HG02840 (cell line): ENCODE results near the gene SULT4A1.

Source experiments
- ATAC-seq: cut with Tn5 transposase; IDR thresholded peaks from one replicate; pipeline ENCODE4 v1.9.1; 2021; ENCODE audit warnings: mild to moderate bottlenecking, moderate library complexity, moderate number of reproducible peaks; ENCODE audit not compliant: unreplicated experiment, low FRiP score

Gene SULT4A1

DNA sequence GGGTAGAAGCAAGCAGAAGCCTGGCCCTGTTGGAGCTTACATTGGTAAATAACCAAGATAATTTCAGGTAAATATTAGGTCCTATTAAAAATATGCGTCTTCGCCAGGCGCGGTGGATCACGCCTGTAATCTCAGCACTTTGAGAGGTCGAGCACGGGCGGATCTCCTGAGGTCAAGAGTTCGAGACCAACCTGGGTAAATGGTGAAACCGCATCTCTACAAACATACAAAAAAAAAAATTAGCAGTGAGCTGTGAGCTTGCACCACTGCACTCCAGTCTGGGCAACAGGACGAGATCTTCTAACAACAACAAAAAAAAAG is 529 bp upstream of the SULT4A1 start:
- ATAC-seq, result no peak

DNA sequence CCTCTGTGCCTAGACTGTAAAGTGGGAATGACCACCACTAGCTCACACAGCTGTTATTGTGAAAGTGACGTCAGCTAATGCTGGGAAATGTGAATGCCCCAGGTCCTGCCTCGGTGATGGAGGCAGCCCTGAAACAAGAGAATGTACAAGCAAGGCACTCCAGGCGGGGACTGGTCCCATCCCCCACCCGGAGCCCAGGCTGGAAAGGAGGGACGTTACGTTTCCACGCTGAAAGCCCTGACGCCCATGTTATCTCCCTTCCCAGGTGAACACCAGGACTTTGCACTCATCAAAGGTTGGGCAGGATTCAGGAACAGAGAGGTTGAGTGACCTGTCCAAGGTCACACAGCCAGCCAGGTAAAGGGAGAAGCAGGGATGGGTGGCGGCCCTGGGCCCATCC is 784 bp downstream of the SULT4A1 start:
- ATAC-seq, result no peak

DNA sequence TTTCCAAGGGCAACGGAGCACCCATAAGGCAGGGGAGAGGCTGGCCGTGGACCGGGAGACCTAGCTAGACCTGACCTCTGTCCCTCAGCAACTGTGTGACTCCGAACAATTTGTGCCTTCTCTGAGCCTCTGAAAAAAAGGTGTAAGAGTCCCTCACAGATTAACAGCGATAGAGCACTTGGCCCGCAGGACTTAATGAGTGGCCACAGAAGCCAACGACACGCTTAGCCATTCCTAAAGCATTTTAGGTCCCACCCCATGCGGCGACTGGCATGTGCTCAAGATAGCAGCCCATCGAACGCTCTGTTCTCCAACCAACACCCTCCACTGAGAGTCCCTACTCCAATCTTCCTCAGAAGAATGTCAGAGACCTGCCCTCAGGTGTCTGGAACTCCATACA is 1.5 kb downstream of the SULT4A1 start:
- ATAC-seq, result no peak

DNA sequence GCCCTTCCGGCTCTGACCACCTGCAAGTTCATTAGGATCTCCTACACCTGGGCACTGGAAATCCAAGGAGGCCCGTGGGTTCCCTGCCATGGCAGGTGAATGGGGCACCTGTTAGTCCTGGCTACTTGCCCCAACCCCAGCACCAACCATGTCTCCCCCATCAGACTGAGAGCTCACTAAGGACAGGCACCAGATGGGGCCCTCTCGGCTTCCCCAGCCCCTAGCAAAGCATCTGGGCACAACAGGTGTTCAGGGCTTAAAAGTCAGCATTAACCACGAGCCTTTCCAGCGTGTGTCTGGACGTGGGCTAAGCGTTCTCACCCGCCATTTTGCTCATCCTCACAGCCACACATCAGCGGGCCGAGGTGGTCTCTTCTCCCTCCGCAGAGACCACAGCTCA is 2.2 kb downstream of the SULT4A1 start:
- ATAC-seq, result no peak

DNA sequence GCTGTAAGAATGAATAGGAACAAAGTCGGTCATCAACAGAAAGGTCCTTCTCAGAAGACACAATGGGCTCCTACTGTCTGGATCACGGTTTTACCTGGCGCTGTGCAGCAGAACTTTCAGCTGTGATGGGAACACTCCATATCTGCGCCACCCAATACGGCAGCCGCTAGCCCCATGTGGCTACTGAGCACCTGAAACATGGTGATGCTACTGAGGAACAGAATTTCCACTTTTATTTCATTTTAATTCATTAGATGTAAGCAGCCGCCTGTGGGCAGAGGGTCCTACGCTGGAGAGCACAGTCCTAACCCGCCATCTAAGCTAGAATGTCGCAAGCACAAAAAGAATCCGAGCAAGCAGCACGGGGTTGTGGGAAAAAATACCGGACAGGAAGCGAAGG is 2.7 kb downstream of the SULT4A1 start:
- ATAC-seq, result no peak

DNA sequence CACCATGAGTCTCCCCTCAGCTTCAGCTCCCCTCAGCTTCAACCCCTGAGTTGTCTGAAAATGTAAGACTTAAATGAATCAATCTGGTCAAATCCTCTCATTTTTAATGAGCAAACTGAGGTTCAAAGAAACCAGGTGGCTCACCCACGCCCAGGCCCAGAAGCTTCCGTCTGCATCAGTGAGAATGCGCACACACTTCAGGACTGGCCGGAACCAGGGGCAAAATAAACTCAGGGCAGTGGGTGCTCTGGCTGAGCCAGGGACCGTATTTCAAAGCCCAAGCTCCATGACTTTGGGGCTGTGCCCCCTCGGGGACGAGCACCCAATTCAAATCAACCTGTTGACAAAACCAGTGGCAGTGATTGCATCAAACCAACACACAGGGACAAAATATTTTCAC is 3.1 kb downstream of the SULT4A1 start:
- no peak for ATAC-seq

DNA sequence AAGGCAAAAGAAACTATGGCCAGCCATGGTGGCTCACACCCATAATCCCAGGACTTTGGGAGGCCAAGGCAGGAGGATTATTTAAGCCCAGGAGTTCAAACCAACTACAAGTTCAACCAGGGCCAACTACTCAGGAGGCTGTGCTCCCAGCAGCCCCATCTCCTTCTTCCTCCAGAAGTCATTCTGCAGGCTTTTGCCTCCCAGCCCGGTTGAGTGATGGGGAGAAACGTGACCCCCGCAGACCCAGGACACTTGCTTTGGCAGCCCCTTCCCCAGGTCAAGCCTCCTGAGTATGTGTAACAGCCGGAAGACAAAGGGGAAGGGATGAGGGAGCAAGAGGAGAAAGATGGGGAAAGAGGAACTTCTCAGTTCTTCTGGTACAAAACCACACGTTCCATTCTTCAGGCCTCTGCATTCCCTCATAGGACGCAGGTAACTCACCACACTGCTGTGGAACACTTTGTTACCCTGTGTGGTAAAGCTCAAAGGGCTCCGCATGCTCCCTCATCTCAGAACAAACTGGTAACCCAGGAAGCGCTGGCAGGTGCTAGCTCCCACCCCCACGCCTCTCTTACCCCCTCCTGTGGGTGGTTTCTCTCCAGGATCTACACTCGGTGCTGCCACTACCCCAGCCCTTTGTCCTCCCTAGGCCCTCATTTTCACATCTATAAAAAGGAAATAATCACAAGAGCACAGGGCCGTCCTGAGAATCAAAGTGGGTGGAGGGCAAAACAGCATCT is 4.0 kb downstream of the SULT4A1 start:
- ATAC-seq, result no peak

DNA sequence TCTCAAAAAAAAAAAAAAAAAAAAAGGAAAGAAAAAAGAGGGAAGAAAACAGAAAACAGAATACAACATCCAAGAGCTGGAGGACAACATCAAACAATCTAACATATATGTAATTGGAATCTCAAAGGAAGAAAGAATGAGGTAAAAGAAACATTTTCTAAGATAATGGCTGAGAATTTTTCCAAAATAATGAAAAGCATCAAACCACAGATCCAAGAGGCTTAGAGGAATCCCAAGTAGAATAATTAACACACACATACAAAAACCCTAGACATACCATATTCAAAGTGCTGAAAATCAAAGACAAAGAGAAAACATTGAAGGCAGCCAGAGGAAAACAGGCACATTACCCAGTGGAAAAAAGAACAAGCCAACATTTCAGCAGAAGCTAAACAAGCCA is 4.9 kb downstream of the SULT4A1 start:
- no peak for ATAC-seq

DNA sequence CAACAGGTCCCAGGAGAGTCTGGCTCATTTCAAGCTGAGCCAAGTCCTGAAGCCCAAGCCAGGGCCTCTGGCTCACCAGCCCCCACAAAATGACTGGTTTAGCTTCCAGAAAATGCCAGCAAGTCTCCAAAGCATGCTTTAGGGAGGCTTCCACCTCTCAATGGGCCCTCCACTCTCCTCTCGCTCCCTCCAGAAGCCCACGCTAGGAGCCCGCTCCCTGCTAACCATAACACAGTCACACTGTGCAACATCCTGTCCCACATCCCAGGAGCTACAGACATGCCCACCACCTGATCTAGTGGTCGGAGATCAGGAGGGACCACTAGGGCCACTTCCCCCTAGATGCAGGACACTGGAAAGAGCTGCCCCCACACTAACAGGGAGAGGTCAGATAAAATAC is 6.9 kb downstream of the SULT4A1 start:
- no peak for ATAC-seq

DNA sequence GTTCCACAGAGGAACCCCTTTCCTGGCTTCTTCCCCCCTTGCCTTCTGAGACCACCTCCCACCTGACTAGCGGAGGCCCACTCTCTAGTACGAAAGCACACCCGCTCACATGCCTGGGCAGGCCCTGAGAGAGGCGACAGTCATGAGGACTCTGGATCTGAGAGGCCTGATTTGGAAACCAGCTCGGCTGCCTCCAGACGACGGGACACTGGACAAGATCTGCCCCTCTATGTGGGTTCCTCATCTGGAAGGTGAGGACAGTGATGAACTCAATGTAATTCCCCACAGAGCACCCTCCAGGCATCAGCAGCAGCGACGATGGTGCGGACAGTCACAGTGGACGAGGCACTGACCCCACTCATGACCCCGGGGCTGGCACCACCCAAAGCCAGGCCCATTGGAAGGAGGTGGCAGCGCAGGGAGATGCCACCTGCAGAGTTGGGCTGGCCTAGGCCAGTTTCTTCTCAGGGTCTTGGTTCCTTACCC is 7.5 kb downstream of the SULT4A1 start:
- ATAC-seq, result no peak

DNA sequence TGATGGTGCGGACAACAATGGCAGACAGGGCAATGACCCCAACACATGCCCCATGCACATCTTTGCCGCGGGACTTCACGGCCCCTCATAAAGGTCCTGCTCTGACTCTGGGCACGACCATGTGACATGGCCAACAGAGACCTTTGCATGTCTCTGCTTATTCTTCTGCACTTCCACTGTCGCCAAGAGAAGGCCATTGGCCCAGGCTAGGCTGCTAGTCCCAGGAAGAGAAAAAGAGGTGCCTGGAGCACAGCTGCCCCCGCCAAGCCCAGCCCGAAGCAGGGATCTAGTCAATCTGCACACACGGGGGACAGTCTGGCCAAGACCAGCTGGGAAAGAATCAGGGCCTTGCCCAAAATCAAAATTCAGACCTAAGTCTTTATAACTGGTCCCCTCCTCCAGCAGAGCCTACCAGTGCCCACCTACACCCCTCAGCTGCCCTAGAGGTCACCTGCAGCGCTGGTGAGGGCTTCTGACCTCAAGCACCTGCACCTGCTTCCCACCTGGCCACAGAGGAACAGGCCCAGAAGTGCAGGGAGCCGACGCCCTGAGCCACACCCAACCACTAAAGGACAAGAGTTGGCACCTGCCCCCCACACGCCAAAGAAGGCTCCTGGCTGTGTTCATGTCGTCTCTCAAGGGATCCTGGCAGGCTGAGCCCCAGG is 8.1 kb downstream of the SULT4A1 start:
- ATAC-seq, result no peak

DNA sequence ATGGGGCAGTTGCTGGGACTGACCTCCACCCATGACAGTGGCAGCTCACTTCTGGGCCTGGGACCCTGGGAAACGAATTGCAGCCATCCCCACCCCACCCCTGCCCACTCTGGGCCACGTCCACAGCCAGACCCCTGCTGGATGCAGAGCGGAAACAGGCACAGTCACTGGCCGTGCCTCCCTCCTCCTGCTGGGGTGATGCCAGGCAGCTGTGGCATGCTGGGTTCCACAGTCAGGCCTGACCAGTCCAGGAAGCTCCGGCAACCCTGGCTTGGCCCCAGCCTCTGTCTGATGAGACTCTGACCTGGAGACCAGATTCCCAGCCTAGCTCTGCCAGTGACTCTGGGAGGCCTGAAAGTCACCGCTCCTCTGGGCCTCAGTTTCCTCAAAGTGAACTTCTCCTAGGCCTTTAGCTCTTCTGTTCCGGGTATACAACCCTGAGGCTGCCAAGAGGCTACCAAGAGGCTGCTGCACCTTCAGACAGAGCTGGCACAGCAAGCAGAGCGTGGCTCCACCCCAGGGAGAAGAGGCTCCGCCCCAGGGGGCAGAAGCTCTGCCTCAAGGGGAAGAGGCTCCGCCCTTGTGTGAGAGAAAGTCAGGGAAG is 8.9 kb downstream of the SULT4A1 start:
- no peak for ATAC-seq

DNA sequence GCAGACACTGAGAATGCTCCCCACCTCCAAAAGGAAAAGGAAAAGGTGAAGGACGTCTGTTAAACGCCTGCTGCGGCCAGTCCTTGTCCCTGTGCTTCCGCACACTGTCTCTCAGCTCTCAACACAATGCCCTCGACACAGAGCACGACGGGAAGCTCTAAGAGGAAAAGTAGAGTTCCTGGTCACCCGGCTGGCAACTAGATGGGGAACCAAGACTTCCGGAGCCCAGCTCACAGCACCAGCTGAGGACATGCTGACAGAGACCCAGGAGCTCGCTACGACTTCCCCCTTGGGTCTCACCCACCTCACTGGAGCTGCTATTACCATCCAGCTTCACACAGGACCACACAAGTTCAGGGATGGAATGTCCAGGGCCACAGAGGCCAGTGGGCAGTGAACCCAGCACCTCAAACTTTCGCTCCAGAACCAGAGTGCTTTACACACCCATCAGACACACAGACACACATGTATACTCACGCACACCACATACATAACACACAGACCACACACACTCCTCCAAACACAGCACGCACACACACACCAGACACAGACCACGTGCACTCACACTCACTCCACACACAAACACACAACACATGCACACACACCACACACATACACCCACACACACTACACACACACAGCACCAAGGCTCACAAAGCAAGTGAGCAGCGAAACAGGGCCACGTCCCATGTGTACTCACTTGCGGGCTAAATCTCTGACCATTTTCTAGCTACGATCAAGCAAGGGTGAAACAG is 9.6 kb downstream of the SULT4A1 start:
- ATAC-seq, result no peak

DNA sequence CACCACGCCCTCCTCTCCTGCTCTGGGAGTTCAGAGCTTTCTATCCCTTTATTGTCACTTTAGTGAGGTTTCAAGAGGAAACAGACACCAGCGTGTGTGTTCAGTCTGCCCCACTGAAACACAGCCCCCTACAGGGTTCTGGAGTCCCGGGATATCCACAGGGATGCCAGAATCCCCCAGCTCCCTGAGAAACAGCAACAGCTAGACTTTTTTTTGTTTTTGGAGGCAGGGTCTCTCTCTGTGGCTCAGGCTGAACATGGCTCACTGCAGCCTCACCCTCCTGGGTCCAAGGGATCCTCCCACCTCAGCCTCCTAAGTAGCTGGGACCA is 10.4 kb downstream of the SULT4A1 start:
- no peak for ATAC-seq

DNA sequence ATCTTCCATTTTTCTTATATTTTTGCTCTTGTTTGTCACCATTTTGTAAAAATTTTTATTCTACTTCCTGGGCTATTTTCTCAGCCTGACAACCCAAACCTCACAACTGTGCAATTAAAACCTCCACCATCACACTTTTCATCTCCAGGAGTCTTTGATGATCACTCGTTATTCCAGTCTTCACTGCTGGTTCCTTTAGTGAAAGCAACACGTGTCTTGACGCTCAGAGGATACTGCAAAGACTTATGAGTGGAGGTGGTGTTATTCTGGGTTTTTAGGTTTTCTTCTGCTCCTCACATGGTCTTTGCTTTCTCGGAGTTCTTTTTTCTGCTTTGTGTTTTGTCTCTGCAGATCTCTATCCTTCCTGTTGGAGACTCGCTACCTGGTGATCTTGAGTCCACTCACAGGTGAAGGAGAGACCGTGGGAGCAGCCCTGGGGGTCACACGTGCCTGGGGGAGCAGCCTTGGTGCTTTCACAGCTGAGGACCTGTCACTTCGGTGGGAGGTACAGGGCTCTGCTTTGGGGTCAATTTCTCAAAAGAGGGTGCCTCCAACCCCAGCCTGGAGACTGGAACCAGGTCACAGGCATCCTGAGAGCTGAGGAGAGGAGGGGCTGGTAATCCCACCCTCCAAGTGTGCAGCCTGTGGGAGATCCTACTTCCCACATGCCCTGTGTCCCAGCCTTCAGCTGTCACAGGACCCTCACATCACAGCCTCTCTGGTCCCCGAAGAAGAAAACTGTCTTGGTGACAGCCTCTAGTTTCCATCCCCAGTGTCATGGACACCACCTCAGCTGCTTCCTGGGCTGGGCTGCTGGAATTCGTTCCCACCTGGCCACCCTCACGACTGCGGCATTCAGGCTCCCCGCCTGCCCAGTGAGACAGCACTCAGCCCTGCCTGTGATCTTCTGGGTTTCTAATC is 11.0 kb downstream of the SULT4A1 start:
- no peak for ATAC-seq

DNA sequence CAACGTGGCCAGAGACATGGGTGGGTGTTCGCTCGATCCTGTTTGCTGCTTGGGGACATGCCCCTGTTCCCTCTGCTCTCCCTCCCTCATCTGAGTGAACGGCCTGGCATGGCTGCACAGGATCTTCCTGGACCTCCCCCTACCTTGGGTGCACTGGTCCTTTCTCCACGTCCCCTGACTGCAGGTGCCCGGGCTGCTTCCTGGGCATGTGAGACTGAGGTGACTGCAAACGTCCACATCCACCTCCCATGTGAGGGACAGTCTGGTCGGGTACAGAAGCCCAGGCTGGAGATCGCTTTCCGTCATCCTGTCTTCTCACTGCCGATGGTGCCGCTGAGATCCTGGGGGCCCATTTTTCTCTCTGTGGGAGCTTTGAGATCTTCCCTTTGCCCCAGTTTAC is 11.8 kb downstream of the SULT4A1 start:
- ATAC-seq, result no peak

DNA sequence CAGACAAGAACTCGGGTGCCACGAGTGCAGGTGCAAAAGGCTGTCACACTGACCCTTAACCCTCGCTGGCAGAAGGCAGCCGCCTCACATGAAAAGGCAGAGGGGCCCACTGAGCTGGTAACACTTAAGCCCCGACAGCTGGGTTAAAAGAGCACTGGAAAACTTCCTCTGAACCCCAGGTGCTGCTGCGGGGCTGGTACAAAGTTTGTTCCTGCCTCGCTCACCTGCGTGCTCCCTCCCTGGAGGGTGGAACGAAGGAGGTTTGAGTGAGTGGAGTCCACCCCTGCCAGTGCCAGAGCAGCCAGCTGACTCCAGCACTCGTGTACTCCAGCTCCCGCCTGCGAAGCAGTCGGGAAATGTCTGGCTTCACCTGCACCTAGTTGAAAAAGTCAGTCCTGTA is 12.6 kb downstream of the SULT4A1 start:
- no peak for ATAC-seq

DNA sequence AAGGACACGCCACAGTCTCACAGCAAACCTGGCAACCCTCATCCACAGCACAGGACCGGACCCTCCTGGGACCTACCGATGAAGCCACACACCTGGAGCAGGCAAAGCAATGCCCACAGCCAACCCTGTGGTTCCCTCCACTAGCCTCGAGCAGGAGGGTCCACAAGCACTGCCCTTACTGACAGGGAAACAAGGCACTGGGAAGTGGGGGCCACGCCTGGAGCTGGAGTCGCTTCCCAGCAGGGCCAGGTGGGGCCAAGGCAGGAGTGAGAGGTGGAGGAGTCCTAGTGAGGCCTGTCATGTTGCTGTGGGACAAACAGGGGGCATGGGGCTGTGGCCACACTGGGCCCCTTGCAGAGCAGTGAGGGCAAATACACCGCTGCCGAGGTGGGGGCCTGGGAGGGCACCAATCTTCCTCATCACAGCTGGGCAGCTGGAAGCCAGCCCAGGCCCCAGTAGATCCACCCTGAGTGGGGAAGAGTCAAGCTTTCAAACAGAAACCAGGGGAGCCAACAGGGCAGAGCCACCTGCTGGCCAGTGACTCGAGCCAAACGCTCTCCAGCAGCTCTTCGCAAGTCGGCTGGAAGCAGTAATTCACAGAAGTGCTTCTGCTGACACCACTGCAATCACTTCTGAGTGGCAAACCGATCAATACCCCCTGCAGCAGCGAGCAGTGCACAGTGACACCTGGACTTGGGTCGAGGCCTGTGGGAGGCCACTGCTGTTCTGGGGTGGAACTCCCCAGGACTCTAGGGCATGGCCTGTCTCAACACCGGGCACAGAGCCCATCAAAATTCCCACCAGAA is 13.7 kb downstream of the SULT4A1 start:
- no peak for ATAC-seq
